ACHN (cell line): ENCODE results near the gene SOBP.
A peak's percentile ranks its signal among the peaks of the same experiment; 100 is the strongest.

Source experiments
- DNase-seq: peaks from one replicate; pipeline ENCODE4 v3.0.0-alpha.2; 2015
- in situ Hi-C: cut with HindIII; loops from 2 replicates; pipeline ENCODE4 v1.10.0; 2017; ENCODE audit warnings: low sequenced_read_pairs, low pct_ligation_motif_present, low pct_unique_long_range_greater_than_20kb

The SOBP gene

GRCh38 chr6:107600936-107601335 lies 111.0 kb downstream of the SOBP start:
- peak; percentile 82 for DNase-seq
- in situ Hi-C loops = no loop called here

- in situ Hi-C loops = no loop called here
- no peak for DNase-seq
Measured at GRCh38 chr6:107601406-107601805, 111.5 kb downstream of the SOBP start.

DNA sequence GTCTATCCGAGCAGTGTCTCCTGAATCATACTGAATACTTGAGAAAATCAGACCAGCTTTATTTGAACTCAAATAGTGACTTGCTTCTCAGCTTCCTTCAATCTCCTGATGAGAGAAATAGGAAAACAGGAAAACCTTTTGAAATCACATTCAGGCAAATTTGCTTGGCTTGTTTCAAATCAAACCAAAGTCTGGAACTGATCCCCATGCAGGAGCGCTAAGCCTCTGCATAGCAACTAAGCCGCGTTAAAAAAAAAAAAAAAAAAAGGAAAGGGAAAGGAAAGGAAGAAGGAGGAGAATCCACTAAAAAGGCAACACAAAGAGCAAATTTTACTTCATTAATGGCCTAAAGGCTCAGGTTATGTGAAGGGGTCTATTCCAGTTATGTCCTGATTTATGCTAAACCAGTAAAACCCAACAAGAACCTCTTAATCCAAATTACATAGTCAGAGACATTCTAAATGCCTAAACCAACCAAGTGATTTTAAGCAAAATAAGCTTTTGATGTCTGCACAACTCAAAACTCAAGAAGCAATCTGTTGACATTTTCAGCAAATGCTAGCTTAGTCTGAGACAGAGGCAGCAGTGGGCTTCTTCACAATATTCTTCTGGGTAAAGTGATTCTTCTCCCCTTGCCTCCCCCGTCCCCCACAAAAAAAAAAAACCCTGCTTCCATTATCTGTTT lies 112.5 kb downstream of the SOBP start:
- in situ Hi-C loops = no loop called here
- DNase-seq = no peak

GRCh38 chr6:107603006-107603370 lies 113.1 kb downstream of the SOBP start:
- in situ Hi-C loops = no loop called here
- DNase-seq = no peak

DNA sequence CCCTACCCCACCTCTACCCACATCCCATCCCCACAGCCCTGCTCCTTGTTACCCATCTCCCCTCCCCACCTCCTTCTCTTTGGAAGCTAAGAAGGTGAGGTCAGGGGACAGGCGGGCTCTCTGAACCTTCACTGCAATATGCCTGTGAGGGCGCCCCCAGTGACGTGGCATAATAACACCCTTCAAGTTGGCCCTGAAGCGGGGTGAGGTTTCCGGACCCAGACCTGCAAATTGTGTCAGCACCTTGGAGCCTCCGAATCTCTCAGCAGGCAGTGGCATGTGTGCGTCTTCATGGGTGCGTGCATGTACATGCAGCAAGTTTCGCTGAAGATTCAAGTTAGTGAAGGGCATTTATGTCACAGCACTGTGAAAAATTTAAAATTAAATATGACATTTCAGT lies 114.6 kb downstream of the SOBP start:
- in situ Hi-C loops = no loop called here
- no peak for DNase-seq

DNA sequence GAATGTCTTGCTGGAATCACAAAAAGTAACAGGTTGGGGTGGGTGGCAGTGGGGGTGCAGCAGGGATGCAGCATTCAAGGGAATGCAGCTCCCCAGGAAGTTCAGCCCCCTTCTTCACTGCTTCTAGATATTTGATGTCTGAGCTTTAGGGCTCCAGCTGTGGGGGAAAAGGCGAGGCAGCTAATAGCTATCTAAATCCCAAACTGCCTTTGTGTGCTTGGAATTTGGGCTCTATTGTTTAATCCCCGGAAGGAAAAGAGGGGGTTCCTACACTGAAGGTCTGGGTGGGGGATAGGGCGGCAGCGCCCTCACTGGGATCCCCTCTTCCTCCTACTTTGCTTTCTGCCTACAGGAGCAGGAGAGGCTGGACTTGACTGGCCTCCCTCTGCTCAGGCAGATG lies 116.5 kb downstream of the SOBP start:
- in situ Hi-C loops = no loop called here
- DNase-seq = no peak

DNA sequence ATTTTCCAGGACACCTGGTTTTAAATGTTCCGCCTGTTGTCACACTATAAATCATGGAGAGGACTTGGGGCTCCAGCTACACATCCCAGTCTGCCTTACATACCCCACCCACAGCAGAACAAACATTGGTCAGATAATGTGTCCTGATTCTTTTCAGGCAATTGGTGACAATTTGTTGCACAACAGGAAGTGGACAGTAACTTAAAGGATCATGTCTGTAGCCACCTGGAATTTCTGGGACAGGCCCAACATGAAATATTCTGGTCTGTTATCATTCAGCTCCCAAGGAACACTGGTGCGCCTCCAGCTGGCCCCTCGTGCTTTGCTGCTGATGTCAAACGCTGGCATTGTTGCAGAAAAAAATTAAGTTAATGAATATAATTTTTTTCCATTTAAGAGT lies 117.2 kb downstream of the SOBP start:
- in situ Hi-C loops = no loop called here
- DNase-seq = no peak

GRCh38 chr6:107611094-107611810 lies 121.3 kb downstream of the SOBP start:
- no peak for DNase-seq
- in situ Hi-C loops = no loop called here

DNA sequence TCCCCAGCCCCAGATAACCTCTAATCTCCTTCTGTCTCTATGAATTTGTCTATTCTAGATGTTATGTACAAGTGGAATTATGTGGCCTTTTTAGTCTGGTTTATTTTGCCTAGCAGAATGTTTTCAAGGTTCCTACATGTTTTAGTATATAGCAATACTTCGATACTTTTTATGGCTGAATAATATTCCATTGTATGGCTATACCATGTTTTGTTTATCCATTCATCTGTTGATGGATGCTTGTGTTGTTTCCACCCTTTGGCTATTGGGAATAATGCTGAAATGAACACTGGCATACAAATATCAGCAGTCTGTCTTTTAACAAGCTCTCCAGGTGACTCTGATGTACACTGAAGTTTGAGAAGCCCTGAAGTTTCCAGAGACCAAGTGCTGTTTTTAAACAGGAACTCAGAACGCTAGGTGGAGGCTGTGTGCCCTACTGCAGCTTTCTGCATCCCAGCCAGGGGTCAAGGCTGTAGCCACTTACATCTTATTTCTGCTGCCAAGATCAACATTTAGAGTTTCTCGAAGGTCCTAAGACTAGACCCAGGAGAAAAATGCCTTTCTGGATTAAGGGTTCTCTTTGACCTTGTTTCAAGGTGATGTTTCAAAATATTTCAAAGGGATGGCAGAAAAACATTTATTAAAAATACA lies 123.0 kb downstream of the SOBP start:
- in situ Hi-C loops = no loop called here
- DNase-seq = no peak

DNA sequence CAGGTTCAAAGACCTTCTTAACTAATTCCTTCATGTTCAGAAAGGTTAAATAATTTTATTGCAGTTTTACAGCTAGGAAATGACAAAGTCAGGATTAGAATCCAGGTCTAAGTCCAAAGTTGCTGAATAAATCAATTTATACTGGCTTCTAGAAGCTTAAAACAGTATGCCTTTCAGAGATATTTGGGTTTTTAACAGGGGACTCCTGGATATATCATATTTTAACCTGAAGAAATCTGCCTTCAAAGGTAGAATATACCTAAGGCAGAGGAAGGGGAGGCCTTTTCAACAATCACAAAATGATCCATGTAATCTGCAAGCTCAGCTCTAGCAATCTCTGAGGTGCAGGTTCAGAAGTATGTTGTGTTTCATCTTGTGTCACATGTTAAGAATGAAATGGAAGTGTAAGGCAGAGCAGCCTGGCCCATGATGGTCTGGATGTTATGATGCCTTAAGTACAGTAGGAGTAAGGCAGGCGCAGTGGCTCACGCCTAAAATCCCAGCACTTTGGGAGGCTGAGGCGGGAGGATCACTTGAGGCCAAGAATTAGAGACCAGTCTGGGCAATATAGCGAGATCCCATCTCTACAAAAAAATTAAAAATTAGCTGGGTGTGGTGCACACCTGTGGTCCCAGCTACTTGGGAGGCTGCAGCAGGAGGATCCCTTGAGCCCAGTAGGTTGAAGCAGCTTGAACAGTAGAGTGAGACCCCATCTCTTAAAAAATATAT lies 123.9 kb downstream of the SOBP start:
- in situ Hi-C loops = no loop called here

GRCh38 chr6:107614828-107615227 lies 124.9 kb downstream of the SOBP start:
- in situ Hi-C loops = no loop called here
- DNase-seq = no peak

More for the DNA sequence above, 123.9 kb downstream of the SOBP start:
- no peak for DNase-seq

DNA sequence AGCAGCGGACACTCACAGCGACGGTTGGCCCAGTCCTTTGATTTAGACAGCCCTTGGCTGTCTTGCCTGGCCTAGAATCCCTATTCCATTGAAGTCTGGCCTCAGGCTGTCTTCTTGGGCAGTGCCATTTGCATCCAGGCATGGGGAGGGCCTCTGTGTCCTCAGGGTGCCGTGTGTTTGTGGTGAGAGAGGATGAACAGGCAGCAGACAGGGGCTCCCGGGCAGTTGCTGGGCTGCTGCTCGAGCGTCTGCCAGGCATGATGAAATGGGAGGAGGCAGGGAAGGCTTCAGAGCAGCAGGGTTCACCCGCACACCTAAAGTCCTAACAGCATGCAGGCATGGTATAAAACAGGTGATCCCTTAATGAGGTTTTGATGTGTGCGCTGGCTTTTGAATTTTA lies 126.9 kb downstream of the SOBP start:
- DNase-seq = no peak

GRCh38 chr6:107617341-107617932 lies 127.5 kb downstream of the SOBP start:
- no peak for DNase-seq
- in situ Hi-C loops = no loop called here

More for the DNA sequence above, 126.9 kb downstream of the SOBP start:
- in situ Hi-C loops = no loop called here

GRCh38 chr6:107618672-107619071 lies 128.8 kb downstream of the SOBP start:
- in situ Hi-C loops = no loop called here
- no peak for DNase-seq

GRCh38 chr6:107620732-107621131 lies 130.8 kb downstream of the SOBP start:
- in situ Hi-C loops = no loop called here
- no peak for DNase-seq

GRCh38 chr6:107621229-107621937 lies 131.5 kb downstream of the SOBP start:
- no peak for DNase-seq
- in situ Hi-C loops = no loop called here

- DNase-seq = no peak
- in situ Hi-C loops = no loop called here
Measured at GRCh38 chr6:107622269-107622668, 132.4 kb downstream of the SOBP start.

GRCh38 chr6:107624050-107624449 lies 134.1 kb downstream of the SOBP start:
- in situ Hi-C loops = no loop called here

More at GRCh38 chr6:107624050-107624449, 134.1 kb downstream of the SOBP start:
- DNase-seq = no peak
